ENCODE results near the gene CDKAL1.

- TF ChIP-seq GATA2 (IDR thresholded peaks at IDR 0.05; ENCODE audit: low read depth, low read length) (no peak), GATA3 (IDR thresholded peaks at IDR 0.05; ENCODE audit: low read depth, low read length) (peak; percentile 71)
Observed at GRCh38 chr6:21034345-21034744, 500.1 kb downstream of the CDKAL1 start.

Measured in SH-SY5Y (cell line).